CD4-positive, alpha-beta T cell treated with Interleukin-21 for 1 hour (primary cell): ENCODE data around the gene PLXNA4.

Source experiments
- DNase-seq: peaks from one replicate; pipeline ENCODE4 v3.0.0-alpha.2; 2020

The PLXNA4 gene

GRCh38 chr7:132076301-132077035 lies 499.8 kb downstream of the PLXNA4 start:
- DNase-seq, result no peak

- no peak for DNase-seq
Measured at GRCh38 chr7:132075515-132075914, 500.8 kb downstream of the PLXNA4 start.

- no peak for DNase-seq
Measured at GRCh38 chr7:132073920-132074589, 502.2 kb downstream of the PLXNA4 start.
